GM12874 (cell line): ENCODE data around the gene FOXP3.

Experiments
- CTCF ChIP-seq: IDR thresholded peaks from 2 replicates; pipeline ENCODE4 v1.5.1; 2011; ENCODE audit warnings: low read depth, mild to moderate bottlenecking, control low read depth, low read length, moderate library complexity; ENCODE audit not compliant: insufficient read depth

The FOXP3 gene

DNA sequence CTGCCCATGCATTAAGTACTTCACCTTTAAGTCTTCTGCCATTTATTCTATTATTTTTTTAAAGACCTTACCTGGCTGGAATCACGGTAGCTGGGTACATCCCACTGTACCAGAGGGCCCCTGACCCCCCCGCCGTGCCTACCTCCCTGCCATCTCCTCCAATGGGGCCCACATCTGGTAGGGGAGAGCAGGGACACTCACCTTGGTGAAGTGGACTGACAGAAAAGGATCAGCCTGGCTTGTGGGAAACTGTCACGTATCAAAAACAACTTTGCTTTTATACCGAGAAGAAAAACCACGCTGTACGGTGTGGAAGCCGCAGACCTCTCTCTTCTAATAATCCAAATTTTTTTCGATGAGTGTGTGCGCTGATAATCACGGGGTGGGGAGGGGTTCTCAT, at the start of gene FOXP3:
FOXP3 (minus strand) TSS at position 251 of the 400 bp plus-strand sequence. CDS start 6,205 bp downstream, outside the sequence.
- TF ChIP-seq CTCF: no peak

- TF ChIP-seq CTCF: no peak
Observed at GRCh38 chrX:49312176-49312575, 47.7 kb upstream of the FOXP3 start.

GRCh38 chrX:49310371-49310770, 45.9 kb upstream of the FOXP3 start:
- TF ChIP-seq CTCF: no peak

- TF ChIP-seq CTCF: no peak
Observed at GRCh38 chrX:49309401-49309981, 45.0 kb upstream of the FOXP3 start.

GRCh38 chrX:49308604-49309269, 44.2 kb upstream of the FOXP3 start:
- no peak for TF ChIP-seq CTCF

DNA sequence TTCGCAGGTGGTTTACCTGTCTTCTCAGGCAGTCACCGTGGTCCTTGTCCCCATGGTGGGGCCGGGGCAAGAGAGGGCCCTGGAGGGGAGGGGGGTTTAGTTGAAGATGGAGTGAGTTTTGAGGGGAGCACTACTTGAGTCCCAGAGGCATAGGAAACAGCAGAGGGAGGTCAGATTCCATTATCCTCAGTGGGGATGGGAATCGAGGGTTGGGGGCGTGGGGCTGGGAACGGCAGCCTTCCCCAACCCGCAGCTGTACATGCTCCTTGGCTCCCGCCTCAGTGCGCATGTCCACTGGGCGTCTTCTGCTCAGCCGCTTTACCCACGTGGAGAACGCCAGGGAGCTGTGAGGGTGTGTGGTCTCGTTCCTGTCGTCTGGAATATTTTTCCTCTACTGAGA, 38.8 kb upstream of the FOXP3 start, which contains the start of gene GAGE10:
GAGE10 (plus strand) TSS at position 301 of the 400 bp plus-strand sequence. CDS start 1,214 bp downstream, outside the sequence.
- no peak for TF ChIP-seq CTCF

DNA sequence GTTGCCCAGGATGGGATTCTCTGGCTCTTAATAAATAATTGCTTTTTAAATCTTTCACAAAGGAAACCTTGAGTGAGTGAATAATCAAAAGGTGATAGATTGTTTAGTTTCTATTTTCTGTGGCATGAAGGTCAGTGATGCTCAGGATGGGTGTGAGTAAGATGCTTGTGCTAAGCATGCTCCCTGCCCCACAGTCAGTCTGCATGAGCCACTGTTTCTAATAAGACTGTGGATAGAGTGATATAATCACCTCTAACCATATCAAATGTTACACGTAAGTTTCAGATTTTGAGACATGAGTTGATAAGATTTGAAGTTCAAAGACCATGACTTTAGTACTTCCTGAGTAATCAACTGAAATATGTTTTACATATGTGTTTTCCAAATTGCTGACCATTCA, 36.2 kb upstream of the FOXP3 start:
- TF ChIP-seq CTCF: no peak
